Prostate gland (tissue), 2 donors: ENCODE data around the gene MAGI2. TPM values are rescaled to one million over a fixed set of nuclear protein-coding genes. Genes with fewer than 3 reads are reported as not detected.

Experiments
- DNase-seq: peaks from one replicate; pipeline ENCODE4 v3.0.0-alpha.2; 2019; ENCODE audit warnings: low spot score
- H3K27ac ChIP-seq, 2 donors: fragments of 200-600 bp; sonication (generic); 2 replicates each; pipeline ENCODE4 v1.5.1; 2017 to 2019
- H3K27me3 ChIP-seq: fragments of 200-600 bp; sonication (generic); replicated peaks from 2 replicates; pipeline ENCODE4 v1.5.1; 2019; ENCODE audit not compliant: insufficient read depth
- H3K36me3 ChIP-seq, 2 donors: fragments of 200-600 bp; sonication (generic); 1 replicate in 1 of 2; 2 replicates in 1 of 2; pipeline versions ENCODE4 v1.5.1 to v1.8.1; 2017 to 2019
- H3K4me1 ChIP-seq: fragments of 200-600 bp; sonication (generic); replicated peaks from 2 replicates; pipeline ENCODE4 v1.5.1; 2019
- H3K4me3 ChIP-seq, 2 donors: fragments of 200-600 bp; sonication (generic); 2 replicates each; pipeline ENCODE4 v1.5.1; 2017 to 2019
- H3K9me3 ChIP-seq: fragments of 200-600 bp; sonication (generic); 2 replicates; pipeline ENCODE4 v1.5.1; 2017
- CTCF ChIP-seq, 4 experiments: fragments of 200-600 bp in 2 of 4; fragments of 450-650 bp in 2 of 4; sonication (generic) in 2 of 4; IDR thresholded peaks; 1 replicate in 3 of 4; 2 replicates in 1 of 4; pipeline ENCODE4 v1.5.1; 2016 to 2019; ENCODE audit warnings: antibody characterized with exemption in 4 of 4, mild to moderate bottlenecking in 2 of 4, moderate library complexity in 2 of 4
- POLR2A ChIP-seq: fragments of 450-650 bp; IDR thresholded peaks from one replicate; pipeline ENCODE4 v1.6.1; 2016; ENCODE audit warnings: antibody characterized with exemption, mild to moderate bottlenecking
- POLR2AphosphoS5 ChIP-seq: sonication (generic); formaldehyde crosslinking; IDR thresholded peaks from one replicate; pipeline ENCODE4 v1.6.1; 2017; ENCODE audit warnings: antibody characterized with exemption
- WGBS: methylation state at CpG from one replicate; pipeline ENCODE4 v1.1.5; 2018; 5-methylcytosine and 5-hydroxymethylcytosine counted together
- intact Hi-C: fragments of 100-400 bp; cut with DNase I; formaldehyde crosslinking; loops from one replicate; pipeline ENCODE4 v1.14.2; 2022
- total RNA-seq, 2 donors: library from RNA; depleted of rRNA; stranded (reverse); fragments of >200 nt; gene quantifications; one replicate each; pipeline ENCODE4 v1.1.0, GENCODE V29; 2016

The MAGI2 gene
- total RNA-seq, 2 donors from 2014 or later = 27.1 to 31.3 TPM

- H3K4me3 ChIP-seq = no peak overlapping the region
- no peaks in the 10 kb centered on the region for H3K36me3 ChIP-seq
- DNase-seq = no peak
- no peaks in the 10 kb centered on the region for H3K9me3 ChIP-seq
- H3K27ac ChIP-seq = no peak overlapping the region
- intact Hi-C loops = no loop called here
- no peaks in the 10 kb centered on the region for H3K27me3 ChIP-seq
- 68% methylated on average over 14 of the region's 14 CpGs for WGBS
- TF ChIP-seq POLR2AphosphoS5 (no peak), CTCF (IDR thresholded peaks at IDR 0.05) (no peak), POLR2A (no peak)
- H3K4me1 ChIP-seq = peaks cover 2% of the 10 kb centered on the region
These were observed 1108.1 kb downstream of the MAGI2 start for GRCh38 chr7:78345293-78345911.

GRCh38 chr7:78334426-78334825, 1119.0 kb downstream of the MAGI2 start:
- 86% methylated on average over 3 of the region's 3 CpGs for WGBS
- no peaks in the 10 kb centered on the region for H3K36me3 ChIP-seq
- H3K4me1 ChIP-seq = no peaks in the 10 kb centered on the region
- H3K4me3 ChIP-seq = no peak overlapping the region
- intact Hi-C loops = no loop called here
- H3K9me3 ChIP-seq = no peaks in the 10 kb centered on the region
- no peak overlapping the region for H3K27ac ChIP-seq
- no peaks in the 10 kb centered on the region for H3K27me3 ChIP-seq
- TF ChIP-seq POLR2AphosphoS5 (no peak), CTCF (IDR thresholded peaks at IDR 0.05) (no peak), POLR2A (no peak)
- DNase-seq = no peak

- H3K36me3 ChIP-seq = no peaks in the 10 kb centered on the region
- H3K9me3 ChIP-seq = no peaks in the 10 kb centered on the region
- intact Hi-C loops = no loop called here
- 93% methylated on average over 8 of the region's 8 CpGs for WGBS
- H3K27me3 ChIP-seq = no peaks in the 10 kb centered on the region
- no peak overlapping the region for H3K4me3 ChIP-seq
- no peak overlapping the region for H3K27ac ChIP-seq
- DNase-seq = no peak
- TF ChIP-seq POLR2AphosphoS5 = no peak
- TF ChIP-seq POLR2A = no peak
- TF ChIP-seq CTCF (IDR thresholded peaks at IDR 0.05) = no peak
- H3K4me1 ChIP-seq = no peaks in the 10 kb centered on the region
These were observed 1119.7 kb downstream of the MAGI2 start for GRCh38 chr7:78333530-78334425.

- WGBS = 0% methylated on average over 1 of the region's 1 CpG
- H3K27me3 ChIP-seq = no peaks in the 10 kb centered on the region
- H3K36me3 ChIP-seq = no peaks in the 10 kb centered on the region
- no peak for DNase-seq
- no peak for TF ChIP-seq POLR2A
- TF ChIP-seq POLR2AphosphoS5 = no peak
- no peak for TF ChIP-seq CTCF (IDR thresholded peaks at IDR 0.05)
- H3K9me3 ChIP-seq = no peaks in the 10 kb centered on the region
- H3K27ac ChIP-seq = no peak overlapping the region
- intact Hi-C loops = no loop called here
- no peak overlapping the region for H3K4me3 ChIP-seq
- no peaks in the 10 kb centered on the region for H3K4me1 ChIP-seq
These were observed 1124.3 kb downstream of the MAGI2 start for GRCh38 chr7:78329001-78329655.
